ENCODE measurements around the gene RTN4IP1. TPM values are rescaled to one million over a fixed set of nuclear protein-coding genes. Genes with fewer than 3 reads are reported as not detected.

The RTN4IP1 gene
- polyA plus RNA-seq, 1 of the 3 experiments (the other 2 are of a cell fraction), result 4.3 TPM

DNA sequence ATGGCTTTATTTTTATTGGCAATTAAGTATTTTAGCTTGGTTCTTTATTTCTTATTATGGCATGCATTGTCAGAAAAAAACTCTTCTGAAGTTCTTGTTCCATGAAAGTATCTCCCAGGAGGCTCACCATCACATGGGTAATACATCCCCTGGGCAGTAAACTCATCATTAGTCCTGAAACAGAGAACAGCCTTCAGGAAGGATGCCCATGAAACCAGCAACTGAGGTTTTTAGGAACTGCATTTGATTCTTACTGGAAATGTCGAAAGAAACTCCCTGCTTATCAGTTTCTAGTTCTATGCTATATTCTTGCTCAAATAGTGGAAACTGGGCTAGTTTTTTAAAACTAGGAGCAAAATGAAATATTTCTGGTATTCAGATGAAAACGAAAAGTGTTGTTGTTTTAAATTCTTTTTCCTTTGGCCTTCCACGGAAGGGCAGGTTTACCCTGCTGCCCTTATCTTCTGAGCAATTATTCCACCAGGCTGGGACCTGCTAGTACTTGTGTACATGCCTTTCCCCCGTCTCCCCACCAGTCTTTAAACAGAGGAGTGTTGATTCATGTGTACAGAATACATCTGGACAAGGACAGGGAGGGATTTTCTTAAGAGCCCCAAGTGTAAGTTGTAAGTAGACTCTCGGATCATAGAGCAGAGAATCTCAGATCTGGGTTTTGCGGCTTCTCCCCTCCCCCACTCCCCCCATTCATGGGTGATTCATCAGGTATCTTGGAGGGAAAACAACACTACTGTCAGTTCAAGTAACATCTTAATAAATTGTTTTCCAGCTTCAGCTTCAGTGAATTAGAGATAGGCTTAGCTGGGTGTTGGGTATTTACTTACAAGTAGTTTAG, 81.5 kb downstream of the RTN4IP1 start:
- peak overlapping the region; percentile 38; the same call in 1 of the 2 replicates for H3K4me2 ChIP-seq
- no peak for DNase-seq
- H4K20me1 ChIP-seq (ENCODE audit: insufficient read depth), result no peaks in the 10 kb centered on the region
- peaks cover 43% of the 10 kb centered on the region for H3F3A ChIP-seq (replicated peaks; ENCODE audit: insufficient read depth)
- ChIA-PET POLR2A (no interaction called here), CTCF (interaction anchor here (1.1 kb wide), 1 partner anchor 208 kb away, joined by 3 read pairs; no protein-coding TSS in a partner anchor)
- H3K9me3 ChIP-seq, result no peaks in the 10 kb centered on the region
- H3K27ac ChIP-seq (ENCODE audit: low read depth in 2 of 2, low read length in 1 of 2), result peak overlapping the region; percentile 81 to 99
- H3K9ac ChIP-seq, result peak overlapping the region; percentile 48; the same call in 1 of the 2 replicates
- H3K9me2 ChIP-seq, result no peaks in the 10 kb centered on the region
- H2AFZ ChIP-seq (ENCODE audit: low read depth), result no peak overlapping the region
- peaks cover 26 to 60% of the 10 kb centered on the region in 2 experiments for H3K36me3 ChIP-seq (replicated peaks in 1 of 2; ENCODE audit: control insufficient read depth in 1 of 2, insufficient read depth in 2 of 2, low read length in 1 of 2)
- H3K4me1 ChIP-seq (ENCODE audit: control insufficient read depth in 1 of 2, insufficient read depth in 2 of 2, low read depth in 1 of 2, low read length in 1 of 2), result peaks cover 0 to 24% of the 10 kb centered on the region in 2 experiments; a peak in 3 of 4 replicates
- WGBS (ENCODE audit: low lambda C conversion rate), result 30% methylated on average over 6 of the region's 6 CpGs
- H3K27me3 ChIP-seq (ENCODE audit: insufficient read depth), result no peaks in the 10 kb centered on the region
- H3K4me3 ChIP-seq (ENCODE audit: low read depth in 2 of 2, low read length in 1 of 2), result no peak overlapping the region
- H3K79me2 ChIP-seq (ENCODE audit: insufficient read depth), result peaks cover 6% of the 10 kb centered on the region
- TF ChIP-seq, protein P1, sequence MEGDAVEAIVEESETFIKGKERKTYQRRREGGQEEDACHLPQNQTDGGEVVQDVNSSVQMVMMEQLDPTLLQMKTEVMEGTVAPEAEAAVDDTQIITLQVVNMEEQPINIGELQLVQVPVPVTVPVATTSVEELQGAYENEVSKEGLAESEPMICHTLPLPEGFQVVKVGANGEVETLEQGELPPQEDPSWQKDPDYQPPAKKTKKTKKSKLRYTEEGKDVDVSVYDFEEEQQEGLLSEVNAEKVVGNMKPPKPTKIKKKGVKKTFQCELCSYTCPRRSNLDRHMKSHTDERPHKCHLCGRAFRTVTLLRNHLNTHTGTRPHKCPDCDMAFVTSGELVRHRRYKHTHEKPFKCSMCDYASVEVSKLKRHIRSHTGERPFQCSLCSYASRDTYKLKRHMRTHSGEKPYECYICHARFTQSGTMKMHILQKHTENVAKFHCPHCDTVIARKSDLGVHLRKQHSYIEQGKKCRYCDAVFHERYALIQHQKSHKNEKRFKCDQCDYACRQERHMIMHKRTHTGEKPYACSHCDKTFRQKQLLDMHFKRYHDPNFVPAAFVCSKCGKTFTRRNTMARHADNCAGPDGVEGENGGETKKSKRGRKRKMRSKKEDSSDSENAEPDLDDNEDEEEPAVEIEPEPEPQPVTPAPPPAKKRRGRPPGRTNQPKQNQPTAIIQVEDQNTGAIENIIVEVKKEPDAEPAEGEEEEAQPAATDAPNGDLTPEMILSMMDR (IDR thresholded peaks at IDR 0.05), result no peak
- TF ChIP-seq GATA2 (CRISPR knock-in tag; IDR thresholded peaks at IDR 0.05), result no peak
- TF ChIP-seq TAF1 (IDR thresholded peaks at IDR 0.05; ENCODE audit: borderline replicate concordance, low read depth, low read length), result no peak
- peak; percentile 67; the same call in 1 of the 2 replicates for TF ChIP-seq TEAD4 (IDR thresholded peaks at IDR 0.05; ENCODE audit: borderline replicate concordance, insufficient read depth)
- TF ChIP-seq, protein P2, sequence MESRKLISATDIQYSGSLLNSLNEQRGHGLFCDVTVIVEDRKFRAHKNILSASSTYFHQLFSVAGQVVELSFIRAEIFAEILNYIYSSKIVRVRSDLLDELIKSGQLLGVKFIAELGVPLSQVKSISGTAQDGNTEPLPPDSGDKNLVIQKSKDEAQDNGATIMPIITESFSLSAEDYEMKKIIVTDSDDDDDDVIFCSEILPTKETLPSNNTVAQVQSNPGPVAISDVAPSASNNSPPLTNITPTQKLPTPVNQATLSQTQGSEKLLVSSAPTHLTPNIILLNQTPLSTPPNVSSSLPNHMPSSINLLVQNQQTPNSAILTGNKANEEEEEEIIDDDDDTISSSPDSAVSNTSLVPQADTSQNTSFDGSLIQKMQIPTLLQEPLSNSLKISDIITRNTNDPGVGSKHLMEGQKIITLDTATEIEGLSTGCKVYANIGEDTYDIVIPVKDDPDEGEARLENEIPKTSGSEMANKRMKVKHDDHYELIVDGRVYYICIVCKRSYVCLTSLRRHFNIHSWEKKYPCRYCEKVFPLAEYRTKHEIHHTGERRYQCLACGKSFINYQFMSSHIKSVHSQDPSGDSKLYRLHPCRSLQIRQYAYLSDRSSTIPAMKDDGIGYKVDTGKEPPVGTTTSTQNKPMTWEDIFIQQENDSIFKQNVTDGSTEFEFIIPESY (IDR thresholded peaks at IDR 0.05; ENCODE audit: borderline replicate concordance, low read depth), result peak; percentile 78; the same call in 1 of the 2 replicates
- TF ChIP-seq ELF1 (IDR thresholded peaks at IDR 0.05), result no peak
- TF ChIP-seq EZH2phosphoT487 (IDR thresholded peaks at IDR 0.05; ENCODE audit: borderline replicate concordance, low read depth), result no peak
- no peak for TF ChIP-seq MXI1 (IDR thresholded peaks at IDR 0.05; ENCODE audit: low read depth, low read length)
- peak; percentile 97 for TF ChIP-seq JUND (IDR thresholded peaks at IDR 0.05)
- TF ChIP-seq NFIC (IDR thresholded peaks at IDR 0.05; ENCODE audit: borderline replicate concordance), result peak; percentile 84
- TF ChIP-seq, protein P3, sequence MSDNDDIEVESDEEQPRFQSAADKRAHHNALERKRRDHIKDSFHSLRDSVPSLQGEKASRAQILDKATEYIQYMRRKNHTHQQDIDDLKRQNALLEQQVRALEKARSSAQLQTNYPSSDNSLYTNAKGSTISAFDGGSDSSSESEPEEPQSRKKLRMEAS (IDR thresholded peaks at IDR 0.05; ENCODE audit: low read depth), result peak; percentile 60
- TF ChIP-seq FOXM1 (IDR thresholded peaks at IDR 0.05; ENCODE audit: low read depth), result peak; percentile 64; the same call in 1 of the 2 replicates
- peak; percentile 96 for TF ChIP-seq FOSL2 (IDR thresholded peaks at IDR 0.05; ENCODE audit: borderline replicate concordance, low read depth)
- no peak for TF ChIP-seq MEF2A (IDR thresholded peaks at IDR 0.05; ENCODE audit: borderline replicate concordance, low read depth)
- TF ChIP-seq, protein P4, sequence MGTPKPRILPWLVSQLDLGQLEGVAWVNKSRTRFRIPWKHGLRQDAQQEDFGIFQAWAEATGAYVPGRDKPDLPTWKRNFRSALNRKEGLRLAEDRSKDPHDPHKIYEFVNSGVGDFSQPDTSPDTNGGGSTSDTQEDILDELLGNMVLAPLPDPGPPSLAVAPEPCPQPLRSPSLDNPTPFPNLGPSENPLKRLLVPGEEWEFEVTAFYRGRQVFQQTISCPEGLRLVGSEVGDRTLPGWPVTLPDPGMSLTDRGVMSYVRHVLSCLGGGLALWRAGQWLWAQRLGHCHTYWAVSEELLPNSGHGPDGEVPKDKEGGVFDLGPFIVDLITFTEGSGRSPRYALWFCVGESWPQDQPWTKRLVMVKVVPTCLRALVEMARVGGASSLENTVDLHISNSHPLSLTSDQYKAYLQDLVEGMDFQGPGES (IDR thresholded peaks at IDR 0.05; ENCODE audit: low read depth, low read length), result no peak
- TF ChIP-seq RCOR1 (IDR thresholded peaks at IDR 0.05; ENCODE audit: low read length), result no peak
- no peak for TF ChIP-seq RAD21 (IDR thresholded peaks at IDR 0.05; ENCODE audit: low read length)
- no peak for TF ChIP-seq RFX5 (IDR thresholded peaks at IDR 0.05; ENCODE audit: low read length)
- no peak for TF ChIP-seq NRF1 (IDR thresholded peaks at IDR 0.05; ENCODE audit: low read depth, low read length)
- TF ChIP-seq, protein P5, sequence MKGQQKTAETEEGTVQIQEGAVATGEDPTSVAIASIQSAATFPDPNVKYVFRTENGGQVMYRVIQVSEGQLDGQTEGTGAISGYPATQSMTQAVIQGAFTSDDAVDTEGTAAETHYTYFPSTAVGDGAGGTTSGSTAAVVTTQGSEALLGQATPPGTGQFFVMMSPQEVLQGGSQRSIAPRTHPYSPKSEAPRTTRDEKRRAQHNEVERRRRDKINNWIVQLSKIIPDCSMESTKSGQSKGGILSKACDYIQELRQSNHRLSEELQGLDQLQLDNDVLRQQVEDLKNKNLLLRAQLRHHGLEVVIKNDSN (IDR thresholded peaks at IDR 0.05; ENCODE audit: borderline replicate concordance, low read depth), result no peak
- no peak for TF ChIP-seq FOXJ3 (CRISPR knock-in tag; IDR thresholded peaks at IDR 0.05)
- peak; percentile 35; the same call in 1 of the 2 replicates for TF ChIP-seq SIN3A (IDR thresholded peaks at IDR 0.05; ENCODE audit: borderline replicate concordance, low read depth, low read length)
- peak; percentile 53 for TF ChIP-seq CHD2 (IDR thresholded peaks at IDR 0.05; ENCODE audit: low read length, partially characterized antibody)
- peak; percentile 45; the same call in 1 of the 2 replicates for TF ChIP-seq POLR2AphosphoS5 (IDR thresholded peaks at IDR 0.05; ENCODE audit: low read depth, low read length)
- peak; percentile 90 for TF ChIP-seq TCF12 (IDR thresholded peaks at IDR 0.05)
- peak; percentile 40 to 91; a peak in 3 of 4 replicates for TF ChIP-seq EP300 (IDR thresholded peaks at IDR 0.05; ENCODE audit: borderline replicate concordance in 1 of 2, low read depth in 1 of 2, low read length in 1 of 2)

All from SK-N-SH (cell line).